GM18519 (cell line): ENCODE results near the gene RSKR.
A peak's percentile ranks its signal among the peaks of the same experiment; 100 is the strongest.
"Not testable (repeated sequence)": the region's sequence is repeated elsewhere in the genome, so short reads cannot be mapped to it uniquely, and the experiment has no call there.

Experiments used
- ATAC-seq: cut with Tn5 transposase; IDR thresholded peaks from one replicate; pipeline ENCODE4 v1.9.1; 2021; ENCODE audit warnings: mild to moderate bottlenecking, moderate library complexity; ENCODE audit not compliant: unreplicated experiment, low FRiP score

The RSKR gene

GRCh38 chr17:28613931-28614381, at the start of gene RSKR:
RSKR (minus strand) TSS chr17:28614185; CDS start chr17:28614161, 24 bp downstream.
- no peak for ATAC-seq

GRCh38 chr17:28663723-28664122, 49.7 kb upstream of the RSKR start:
- ATAC-seq, result no peak

GRCh38 chr17:28662527-28662829, 48.5 kb upstream of the RSKR start:
- ATAC-seq, result no peak

- peak; percentile 44 for ATAC-seq
These were observed 47.9 kb upstream of the RSKR start, which contains the start of the genes SDF2 and SUPT6H for GRCh38 chr17:28661635-28662526. SDF2 (minus strand) TSS chr17:28661906; CDS start chr17:28661876, 30 bp downstream. SUPT6H (plus strand) TSS chr17:28662205; CDS start chr17:28673402, 11,197 bp downstream.

GRCh38 chr17:28659497-28659881, 45.5 kb upstream of the RSKR start:
- not testable (repeated sequence) for ATAC-seq

GRCh38 chr17:28658766-28659496, 44.9 kb upstream of the RSKR start:
- not testable (repeated sequence) for ATAC-seq

- ATAC-seq, result not testable (repeated sequence)
These were observed 44.4 kb upstream of the RSKR start for GRCh38 chr17:28658342-28658741.

- ATAC-seq, result no peak
These were observed 43.8 kb upstream of the RSKR start for GRCh38 chr17:28657756-28658155.

GRCh38 chr17:28655160-28655559, 41.2 kb upstream of the RSKR start:
- no peak for ATAC-seq

- ATAC-seq, result no peak
These were observed 34.7 kb upstream of the RSKR start for GRCh38 chr17:28648698-28649097.

GRCh38 chr17:28646039-28646754, 32.2 kb upstream of the RSKR start:
- ATAC-seq, result no peak

- no peak for ATAC-seq
These were observed 31.6 kb upstream of the RSKR start for GRCh38 chr17:28645576-28645939.

- peak; percentile 69 for ATAC-seq
These were observed 31.0 kb upstream of the RSKR start, which contains the start of gene BLTP2 for GRCh38 chr17:28644787-28645575. BLTP2 (minus strand) TSS chr17:28645158; CDS start chr17:28645056, 102 bp downstream.

- ATAC-seq, result no peak
These were observed 30.2 kb upstream of the RSKR start for GRCh38 chr17:28643983-28644786.

GRCh38 chr17:28641579-28641978, 27.6 kb upstream of the RSKR start:
- ATAC-seq, result no peak

GRCh38 chr17:28635506-28635905, 21.5 kb upstream of the RSKR start:
- no peak for ATAC-seq

- ATAC-seq, result no peak
These were observed 20.4 kb upstream of the RSKR start for GRCh38 chr17:28634206-28634865.

GRCh38 chr17:28626818-28627217, 12.8 kb upstream of the RSKR start:
- no peak for ATAC-seq

GRCh38 chr17:28624148-28624547, 10.2 kb upstream of the RSKR start:
- ATAC-seq, result no peak
